Myocyte (in vitro differentiated cells): Measurements from ENCODE around the gene PLD4. TPM values are rescaled to one million over a fixed set of nuclear protein-coding genes. Genes with fewer than 3 reads are reported as not detected.

Source experiments
- total RNA-seq: library from RNA; depleted of rRNA; stranded (reverse); fragments of >200 nt; gene quantifications from 2 replicates; pipeline ENCODE4 v1.2.3, GENCODE V29; 2014

Gene PLD4
- total RNA-seq, 1 donor from 2014 or later = not detected

Other genes with a start within 250 kb of the PLD4 start
- 87.3 and 113 TPM in 2 replicates for gene INF2, start 235.3 kb upstream of the PLD4 start, total RNA-seq
- 11.2 and 20.2 TPM in 2 replicates for gene ADSS1, start 200.7 kb upstream of the PLD4 start, total RNA-seq
- 173 and 212 TPM in 2 replicates for gene SIVA1, start 171.7 kb upstream of the PLD4 start, total RNA-seq
- gene AKT1, start 129.1 kb upstream of the PLD4 start, total RNA-seq = 128 and 136 TPM in 2 replicates
- gene ZBTB42, start 123.8 kb upstream of the PLD4 start, total RNA-seq = 7.6 TPM in 2 replicates
- gene CEP170B, start 59.6 kb upstream of the PLD4 start, total RNA-seq = 45.5 and 58.2 TPM in 2 replicates
- gene AHNAK2, start 53.5 kb downstream of the PLD4 start, total RNA-seq = 150 and 229 TPM in 2 replicates
- gene CLBA1, start 60.9 kb downstream of the PLD4 start, total RNA-seq = 10.6 and 13.2 TPM in 2 replicates
- gene CDCA4, start 96.2 kb downstream of the PLD4 start, total RNA-seq = 12.9 and 15.9 TPM in 2 replicates
- not detected in 2 replicates for gene GPR132, start 140.6 kb downstream of the PLD4 start, total RNA-seq
- gene JAG2, start 243.9 kb downstream of the PLD4 start, total RNA-seq = 32.5 and 42.7 TPM in 2 replicates